ENCODE measurements around the gene RNPEPL1.
A peak's percentile ranks its signal among the peaks of the same experiment; 100 is the strongest.

RNPEPL1 gene

DNA sequence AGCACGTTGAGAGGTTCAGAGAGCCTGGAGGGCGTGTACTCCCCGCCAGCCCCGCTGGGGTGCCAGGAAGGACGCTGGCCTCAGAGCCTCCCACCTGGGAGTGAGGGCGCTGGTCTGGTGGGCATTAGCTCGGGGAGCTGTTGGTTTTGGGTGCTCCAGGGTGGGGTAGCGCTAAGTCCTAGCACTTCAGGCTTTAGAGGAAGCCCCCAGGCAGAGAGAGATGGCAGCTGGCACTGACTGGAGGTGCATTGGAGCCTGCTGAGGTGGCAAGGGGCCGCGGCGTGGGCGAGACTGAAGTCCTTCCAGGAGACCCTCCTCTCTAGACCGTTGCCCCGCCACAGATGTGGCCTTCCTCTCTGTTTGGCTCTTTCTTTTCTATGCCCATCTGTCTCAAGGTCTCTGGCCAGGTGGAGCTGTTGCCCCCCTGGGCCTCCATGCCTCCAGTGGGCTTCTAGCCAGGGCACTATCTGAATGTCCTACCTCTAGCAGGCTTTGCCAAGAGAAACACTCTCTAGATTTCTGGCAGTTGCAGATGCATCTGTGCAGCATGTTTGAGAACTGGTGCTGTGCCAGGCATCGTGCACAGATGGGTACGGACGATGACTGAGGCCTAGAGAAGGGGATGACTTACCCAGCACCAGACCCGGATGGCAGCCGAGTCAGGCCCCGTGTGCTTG, 24.9 kb downstream of the RNPEPL1 start:
- no peak for DNase-seq

GRCh38 chr2:240593703-240594451, 25.6 kb downstream of the RNPEPL1 start:
- DNase-seq = no peak

DNA sequence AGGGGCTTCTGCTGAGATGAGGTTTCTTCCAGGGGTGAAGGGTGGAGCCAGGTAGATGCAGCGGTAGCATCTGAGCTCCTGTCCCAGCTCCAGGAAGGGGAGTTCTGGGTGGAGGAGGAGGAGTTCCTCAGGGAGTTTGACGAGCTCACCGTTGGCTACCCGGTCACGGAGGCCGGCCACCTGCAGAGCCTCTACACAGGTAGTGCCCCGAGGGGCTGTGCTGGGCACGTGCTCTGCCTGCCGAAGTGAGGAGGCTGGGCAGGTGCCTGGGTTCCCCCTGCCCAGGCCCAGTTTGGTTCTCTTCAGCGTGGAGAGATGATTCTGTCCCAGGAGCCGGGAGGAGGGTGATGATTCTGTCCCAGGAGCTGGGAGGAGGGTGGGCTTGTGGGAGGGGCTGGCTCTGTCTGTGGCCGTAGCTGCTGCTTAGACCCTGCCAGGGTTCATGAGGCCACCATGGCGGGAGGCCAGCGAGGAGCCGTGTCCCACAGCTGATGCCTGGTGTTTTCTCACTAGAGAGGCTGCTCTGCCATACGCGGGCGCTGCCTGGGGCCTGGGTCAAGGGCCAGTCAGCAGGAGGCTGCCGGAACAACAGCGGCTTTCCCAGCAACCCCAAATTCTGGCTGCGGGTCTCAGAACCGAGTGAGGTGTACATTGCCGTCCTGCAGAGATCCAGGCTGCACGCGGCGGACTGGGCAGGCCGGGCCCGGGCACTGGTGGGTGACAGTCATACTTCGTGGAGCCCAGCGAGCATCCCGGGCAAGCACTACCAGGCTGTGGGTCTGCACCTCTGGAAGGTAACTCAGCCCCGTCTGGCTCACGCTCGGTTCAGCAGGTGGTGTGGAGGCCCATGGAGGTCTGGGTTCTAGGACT, 26.5 kb downstream of the RNPEPL1 start:
- no peak for DNase-seq

DNA sequence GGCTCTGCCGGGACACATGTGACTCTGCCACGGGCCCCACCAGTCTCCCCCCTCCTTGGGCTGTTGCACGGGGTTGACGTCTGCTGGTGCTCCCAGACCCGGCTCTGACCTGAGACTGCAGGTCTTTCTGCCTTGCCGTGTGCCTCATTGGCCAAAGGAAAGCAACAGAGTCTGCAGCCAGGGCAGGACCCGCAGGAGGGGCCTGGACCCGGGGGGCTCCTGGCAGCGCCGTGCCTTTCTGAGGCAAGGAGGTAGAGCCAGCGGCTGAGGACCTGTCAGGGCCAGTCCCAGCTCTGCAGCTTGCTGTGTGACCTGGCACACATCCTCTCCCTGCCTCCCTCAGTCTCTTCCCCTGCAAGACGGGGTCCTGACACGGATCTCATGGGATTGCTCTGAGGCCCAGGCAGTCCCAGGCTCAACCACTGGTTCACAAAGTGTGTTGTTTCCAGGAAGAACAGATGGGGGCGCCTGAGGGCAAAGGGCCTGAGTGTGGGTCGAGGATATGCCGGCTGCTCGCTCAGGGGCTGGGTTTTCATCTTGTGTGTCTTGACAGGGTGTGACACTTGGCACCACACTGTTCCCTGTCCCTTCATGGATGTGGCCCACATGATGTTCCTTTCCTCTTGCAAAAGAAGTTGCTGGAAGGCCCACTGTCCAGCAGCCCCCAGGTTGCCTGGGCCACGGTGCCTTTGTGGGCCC, 27.2 kb downstream of the RNPEPL1 start:
- DNase-seq = peak; percentile 62

DNA sequence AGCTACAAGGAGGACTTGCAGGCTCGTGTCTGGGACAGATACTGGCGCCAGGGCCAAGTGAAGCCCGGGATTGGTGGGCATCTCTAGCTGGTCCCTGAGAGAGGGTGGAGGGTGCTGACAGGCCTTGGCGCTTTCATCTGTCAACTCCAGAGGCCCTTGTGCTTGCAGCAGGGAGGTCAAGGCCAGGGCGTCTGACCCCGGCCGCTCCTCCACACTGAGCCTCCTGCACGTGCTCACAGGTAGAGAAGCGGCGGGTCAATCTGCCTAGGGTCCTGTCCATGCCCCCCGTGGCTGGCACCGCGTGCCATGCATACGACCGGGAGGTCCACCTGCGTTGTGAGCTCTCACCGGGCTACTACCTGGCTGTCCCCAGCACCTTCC, 27.8 kb downstream of the RNPEPL1 start:
- no peak for DNase-seq

GRCh38 chr2:240596491-240596931, 28.2 kb downstream of the RNPEPL1 start:
- DNase-seq = no peak

DNA sequence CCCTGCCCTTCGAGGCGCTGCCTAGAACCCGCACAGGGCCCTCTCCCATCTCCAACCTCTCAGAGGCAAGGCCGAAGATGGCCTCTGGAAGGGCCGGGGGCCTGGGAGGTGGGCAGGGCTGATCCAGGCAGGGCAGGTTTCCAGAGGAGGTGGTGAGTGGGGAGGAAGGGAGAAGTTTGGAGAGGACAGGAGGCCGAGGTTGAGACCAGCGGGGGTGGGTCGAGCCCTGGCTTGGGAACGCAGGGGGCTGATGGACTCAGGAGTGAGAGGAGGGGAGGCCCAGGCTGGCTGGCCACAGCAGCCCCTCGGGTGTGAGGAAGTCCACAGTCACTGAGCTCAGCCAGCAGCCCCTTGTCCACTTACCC, 28.8 kb downstream of the RNPEPL1 start:
- no peak for DNase-seq

DNA sequence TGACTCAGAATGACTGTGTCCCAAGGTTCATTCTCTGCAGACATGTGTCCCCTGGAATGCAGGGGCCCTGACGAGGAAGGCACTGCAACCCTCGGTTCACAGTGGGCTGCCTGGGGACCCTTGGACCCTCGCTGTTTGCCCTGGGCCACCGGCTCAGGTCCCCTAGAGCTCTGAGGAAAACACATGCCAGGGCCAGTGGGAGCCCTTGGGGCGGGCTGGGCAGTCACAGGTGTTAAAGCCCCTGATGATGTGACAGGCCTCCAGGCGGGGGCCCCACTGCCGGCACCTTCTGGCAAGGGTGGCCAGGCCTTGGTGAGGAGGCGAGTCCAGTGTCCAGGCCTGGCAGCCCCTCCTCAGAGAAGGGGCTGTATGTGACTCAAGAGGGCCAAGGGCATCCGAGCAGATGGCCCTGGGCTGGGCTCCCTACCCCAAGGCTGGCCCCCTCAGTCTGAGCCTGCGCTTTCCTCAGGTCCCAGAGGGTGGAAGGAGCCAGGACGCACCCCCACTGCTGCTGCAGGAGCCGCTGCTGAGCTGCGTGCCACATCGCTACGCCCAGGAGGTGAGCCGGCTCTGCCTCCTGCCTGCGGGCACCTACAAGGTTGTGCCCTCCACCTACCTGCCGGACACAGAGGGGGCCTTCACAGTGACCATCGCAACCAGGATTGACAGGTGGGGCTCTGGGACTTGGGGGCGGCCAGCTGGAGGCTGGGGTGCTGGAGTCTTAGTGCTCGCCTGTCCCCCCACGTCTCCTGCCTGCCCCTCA, 29.3 kb downstream of the RNPEPL1 start:
- no peak for DNase-seq

- no peak for DNase-seq
Measured at GRCh38 chr2:240598311-240598911, 30.1 kb downstream of the RNPEPL1 start.

DNA sequence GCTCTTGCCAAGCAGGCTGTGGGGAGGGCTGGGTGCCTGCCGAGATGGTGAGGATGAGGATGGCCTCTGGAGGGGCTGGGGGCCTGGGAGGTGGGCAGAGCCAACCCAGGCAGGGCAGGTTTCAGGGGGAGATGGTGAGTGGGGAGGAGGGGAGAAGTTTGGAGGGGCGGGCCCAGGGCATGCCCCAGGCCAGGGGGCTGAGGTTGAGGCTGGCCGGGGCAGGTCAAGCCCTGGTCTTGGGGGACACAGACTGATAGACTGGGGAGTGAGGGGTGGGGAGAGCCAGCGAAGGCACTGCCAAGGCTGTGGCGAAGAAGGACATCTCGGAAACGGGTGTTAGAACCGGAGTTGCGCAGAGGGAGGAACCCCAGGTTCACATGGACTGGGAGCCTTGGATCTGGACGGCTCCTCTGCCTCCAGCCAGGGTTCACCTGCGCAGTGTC, 30.9 kb downstream of the RNPEPL1 start:
- no peak for DNase-seq

GRCh38 chr2:240600451-240600961, 32.2 kb downstream of the RNPEPL1 start:
- no peak for DNase-seq

GRCh38 chr2:240601061-240601830, 33.0 kb downstream of the RNPEPL1 start:
- no peak for DNase-seq

DNA sequence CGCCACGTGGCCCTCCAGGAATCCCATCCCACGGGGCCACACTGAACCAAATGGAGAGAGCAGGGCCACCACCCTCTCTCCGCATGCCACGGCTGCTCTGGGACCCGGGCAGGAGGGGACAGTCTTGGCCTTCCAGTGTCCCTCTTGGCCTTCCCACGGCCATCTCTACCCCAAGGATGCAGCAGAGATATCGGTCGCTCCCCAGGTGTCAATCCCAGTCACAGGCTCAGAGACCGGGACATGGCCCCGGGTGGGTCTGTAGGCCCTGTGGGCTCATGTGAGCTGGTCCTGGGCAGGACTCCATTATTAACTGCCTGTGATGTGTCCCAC, 33.5 kb downstream of the RNPEPL1 start:
- no peak for DNase-seq

- no peak for DNase-seq
Measured at GRCh38 chr2:240602266-240603050, 34.2 kb downstream of the RNPEPL1 start.

DNA sequence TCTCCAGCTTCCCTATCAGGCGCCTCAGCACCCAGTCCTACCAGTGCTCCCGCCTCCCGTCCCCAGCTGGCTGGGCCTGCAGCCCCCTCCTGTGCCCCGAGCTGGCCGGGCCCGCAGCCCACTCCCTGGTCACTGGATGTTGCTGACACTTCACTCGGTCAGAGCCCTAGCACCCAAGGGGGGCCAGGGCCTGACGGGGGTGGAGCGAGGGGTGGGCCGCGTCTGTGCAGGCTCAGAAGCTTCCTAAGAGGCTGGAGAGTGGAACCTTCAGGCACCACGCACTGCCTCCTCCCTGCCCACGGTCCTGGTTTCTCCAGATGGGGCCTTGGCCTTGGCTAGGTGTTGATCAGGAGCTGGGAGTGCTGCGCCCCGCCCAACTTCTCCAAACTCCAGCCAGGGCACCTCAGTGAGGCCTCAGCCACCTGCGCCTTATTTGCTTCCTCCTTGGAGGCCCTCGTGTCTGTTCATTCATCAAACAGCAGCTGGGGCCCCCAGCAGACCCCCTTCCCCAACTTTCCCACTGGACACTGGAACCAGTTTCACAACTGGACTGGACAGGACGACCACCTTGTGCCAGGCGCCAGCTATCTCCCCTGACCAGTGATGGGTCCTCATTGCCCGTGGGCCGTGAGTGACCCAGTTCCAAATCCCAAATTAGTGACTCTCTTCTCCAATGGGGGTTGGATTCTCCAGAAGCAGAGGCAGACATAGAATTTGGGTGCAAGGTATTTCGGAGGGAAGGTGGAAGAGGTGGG, 35.0 kb downstream of the RNPEPL1 start:
- no peak for DNase-seq

DNA sequence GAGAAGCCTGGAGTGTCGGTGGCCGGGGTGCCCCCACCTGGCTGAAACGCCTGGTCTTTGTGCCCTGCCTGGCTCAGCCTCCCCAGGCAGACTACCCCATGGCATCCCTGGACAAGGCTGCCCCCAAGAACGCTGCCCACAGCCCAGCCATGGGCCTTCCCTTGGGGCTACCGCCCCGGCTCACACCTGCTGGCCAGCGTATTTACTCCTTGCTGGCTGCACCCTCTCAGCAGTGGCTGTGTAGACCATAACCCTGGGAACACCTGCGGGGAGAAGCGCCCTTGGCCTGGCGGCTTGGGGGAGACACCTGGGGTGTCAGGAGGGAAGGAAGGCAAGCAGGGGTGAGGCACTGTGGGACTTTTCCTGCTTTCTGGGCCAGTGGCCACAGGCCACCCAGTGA, 35.6 kb downstream of the RNPEPL1 start:
- no peak for DNase-seq

- no peak for DNase-seq
Measured at GRCh38 chr2:240604291-240604938, 36.1 kb downstream of the RNPEPL1 start.

DNA sequence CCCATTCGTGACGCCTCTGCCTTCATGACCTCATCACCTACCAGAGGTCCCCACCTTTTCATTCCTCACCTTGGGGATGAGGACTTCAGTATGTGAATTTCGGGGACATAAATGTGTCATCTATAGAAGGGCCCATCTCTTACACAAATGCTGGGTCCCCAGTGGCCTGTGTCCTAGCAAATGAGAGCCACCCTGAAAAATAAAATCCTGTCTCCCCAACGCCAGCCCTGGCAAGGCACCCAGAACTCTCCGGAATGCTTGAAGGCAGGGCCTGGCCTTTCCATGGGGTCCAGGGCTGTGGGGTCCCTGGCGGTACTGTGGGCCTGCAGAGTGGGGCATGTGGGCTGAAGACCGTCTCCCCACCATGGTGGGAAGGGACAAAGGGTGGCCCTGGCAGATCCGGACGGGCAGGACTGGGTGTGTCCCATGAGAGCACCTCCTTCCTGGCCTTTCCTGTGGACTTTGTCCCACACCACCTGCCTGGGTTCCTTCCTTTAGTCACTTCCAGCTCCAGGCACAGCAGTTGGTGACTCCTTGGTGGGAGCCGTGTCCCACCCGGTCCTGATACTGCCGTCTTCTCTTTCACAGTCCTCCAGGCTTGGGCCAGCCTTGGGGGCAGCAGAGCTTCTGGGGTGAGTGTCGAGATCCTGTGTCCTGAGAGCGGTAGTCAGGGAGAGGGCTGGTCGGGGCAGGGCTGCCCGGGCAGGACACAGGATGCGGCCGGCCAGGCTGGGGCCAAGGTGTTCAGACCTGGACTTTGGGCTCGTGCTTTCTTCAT, 36.8 kb downstream of the RNPEPL1 start:
- no peak for DNase-seq
